Stomach (tissue), 4 donors: ENCODE measurements around the gene GFY.

Experiments used
- POLR2AphosphoS5 ChIP-seq, 3 donors: sonication (generic); formaldehyde crosslinking; IDR thresholded peaks; one replicate each; pipeline ENCODE4 v1.6.1; 2016; ENCODE audit warnings: antibody characterized with exemption in 3 of 3
- TF ChIP-seq, protein P1 (sequence below), 7 experiments: fragments of 450-650 bp in 4 of 7; fragments of 200-600 bp in 3 of 7; sonication (generic) in 3 of 7; IDR thresholded peaks; one replicate each; pipeline ENCODE4 v1.5.1; 2016 to 2019; ENCODE audit warnings: antibody characterized with exemption in 7 of 7, control low read depth in 2 of 7, mild to moderate bottlenecking in 1 of 7

DNA sequence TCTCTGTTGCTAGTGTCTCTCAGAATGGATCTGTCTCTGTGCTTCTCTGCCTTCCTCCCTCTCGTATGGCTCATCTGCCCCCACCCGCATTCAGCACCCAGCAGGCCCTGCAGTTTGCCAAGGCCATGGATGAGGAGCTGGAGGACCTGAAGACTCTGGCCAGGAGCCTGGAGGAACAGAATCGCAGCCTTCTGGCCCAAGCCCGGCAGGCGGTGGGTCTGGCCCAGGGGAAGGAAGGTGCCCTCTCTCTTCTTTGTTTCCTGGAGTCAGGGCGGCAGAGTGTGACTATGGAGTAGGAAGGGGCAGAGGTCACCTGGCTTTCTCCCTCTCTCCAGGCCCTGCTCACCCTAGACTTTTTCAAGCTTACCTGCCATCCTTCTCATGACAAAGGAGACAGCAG, 26.3 kb upstream of the GFY start:
- TF ChIP-seq, protein P1, sequence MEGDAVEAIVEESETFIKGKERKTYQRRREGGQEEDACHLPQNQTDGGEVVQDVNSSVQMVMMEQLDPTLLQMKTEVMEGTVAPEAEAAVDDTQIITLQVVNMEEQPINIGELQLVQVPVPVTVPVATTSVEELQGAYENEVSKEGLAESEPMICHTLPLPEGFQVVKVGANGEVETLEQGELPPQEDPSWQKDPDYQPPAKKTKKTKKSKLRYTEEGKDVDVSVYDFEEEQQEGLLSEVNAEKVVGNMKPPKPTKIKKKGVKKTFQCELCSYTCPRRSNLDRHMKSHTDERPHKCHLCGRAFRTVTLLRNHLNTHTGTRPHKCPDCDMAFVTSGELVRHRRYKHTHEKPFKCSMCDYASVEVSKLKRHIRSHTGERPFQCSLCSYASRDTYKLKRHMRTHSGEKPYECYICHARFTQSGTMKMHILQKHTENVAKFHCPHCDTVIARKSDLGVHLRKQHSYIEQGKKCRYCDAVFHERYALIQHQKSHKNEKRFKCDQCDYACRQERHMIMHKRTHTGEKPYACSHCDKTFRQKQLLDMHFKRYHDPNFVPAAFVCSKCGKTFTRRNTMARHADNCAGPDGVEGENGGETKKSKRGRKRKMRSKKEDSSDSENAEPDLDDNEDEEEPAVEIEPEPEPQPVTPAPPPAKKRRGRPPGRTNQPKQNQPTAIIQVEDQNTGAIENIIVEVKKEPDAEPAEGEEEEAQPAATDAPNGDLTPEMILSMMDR (IDR thresholded peaks at IDR 0.05), result no peak
- TF ChIP-seq POLR2AphosphoS5 (IDR thresholded peaks at IDR 0.05), result no peak
